Right cardiac atrium (tissue), 5 donors: ENCODE data around the gene ZNF511. TPM values are rescaled to one million over a fixed set of nuclear protein-coding genes. Genes with fewer than 3 reads are reported as not detected.

Experiments
- ATAC-seq, 2 donors: fragments of 200-7000 bp; cut with Tn5 transposase; one replicate each; pipeline versions ENCODE4 v1.8.0 to v1.9.1; 2020; ENCODE audit warnings: moderate library complexity in 2 of 2, mild to moderate bottlenecking in 1 of 2
- DNase-seq, 3 donors: peaks; one replicate each; pipeline ENCODE4 v3.0.0-alpha.2; 2020
- H3K27ac ChIP-seq: one replicate; pipeline ENCODE4 v1.5.1; 2013; ENCODE audit warnings: mild to moderate bottlenecking, low read length, control low read depth, moderate library complexity
- H3K27me3 ChIP-seq: one replicate; pipeline ENCODE4 v1.6.1; 2013; ENCODE audit not compliant: control insufficient read depth, insufficient read depth
- H3K4me1 ChIP-seq: one replicate; pipeline ENCODE4 v1.6.1; 2013; ENCODE audit warnings: low read length; ENCODE audit not compliant: control insufficient read depth, insufficient read depth
- H3K4me3 ChIP-seq: one replicate; pipeline ENCODE4 v1.5.1; 2013; ENCODE audit warnings: low read length, control low read depth
- H3K9me3 ChIP-seq: one replicate; pipeline ENCODE4 v1.6.1; 2013; ENCODE audit warnings: low read length; ENCODE audit not compliant: control insufficient read depth
- WGBS: extraction: QIAGEN DNeasy Blood & Tissue Kit; methylation state at CpG from one replicate; pipeline ENCODE4 v1.1.7; 2013; 5-methylcytosine and 5-hydroxymethylcytosine counted together
- intact Hi-C, 4 donors: fragments of 100-400 bp; cut with DNase I; formaldehyde crosslinking; loops; one replicate each; pipeline versions ENCODE4 v1.11.0 to v1.14.0; 2022 to 2023
- polyA plus RNA-seq: library from polyadenylated mRNA; stranded (reverse); fragments of 200-250 nt; gene quantifications from one replicate; pipeline ENCODE4 v1.2.3, GENCODE V29; 2013
- total RNA-seq, 4 donors: library from RNA; stranded (reverse); fragmentation: NEBNext Ultra II Directional; extraction: Animal tissue kit (Norgen Biotek cat#: 25700); gene quantifications; one replicate each; pipeline ENCODE4 v1.2.1, GENCODE V29; 2021
- donor health status: healthy with polysubstance abuse.
- donor health status: DM: no; HTN: yes; CAD: no.
- donor health status: DM: no; HTN: no; CAD: no.
- donor health status: DM: no; HTN: yes; CAD: no; lungs with severe emphysema.
- donor health status: DM: yes; HTN: yes; CAD: no.

Gene ZNF511
- total and polyA plus RNA-seq, 5 donors = 40.2 to 60.8 (median 50.8) TPM

- intact Hi-C loops = no loop called here
- Histone ChIP-seq H3K27me3 (no peaks in the 10 kb centered on the region), H3K4me3 (no peak overlapping the region), H3K27ac (no peak overlapping the region), H3K4me1 (no peaks in the 10 kb centered on the region), H3K9me3 (no peaks in the 10 kb centered on the region)
- no peak for DNase-seq
- WGBS = 95% methylated on average over 15 of the region's 15 CpGs
- ATAC-seq = no peak
Observed at GRCh38 chr10:133281084-133281483, 27.6 kb upstream of the ZNF511 start.

GRCh38 chr10:133281628-133282372 is 26.9 kb upstream of the ZNF511 start:
- Histone ChIP-seq H3K27me3 (no peaks in the 10 kb centered on the region), H3K9me3 (no peaks in the 10 kb centered on the region), H3K4me1 (no peaks in the 10 kb centered on the region), H3K4me3 (no peak overlapping the region), H3K27ac (no peak overlapping the region)
- no peak for ATAC-seq
- DNase-seq = peak in 1 of 3 donors; percentile 40
- intact Hi-C loops = no loop called here
- 92% methylated on average over 38 of the region's 38 CpGs for WGBS

- no peak overlapping the region for H3K4me3 ChIP-seq
- ATAC-seq = no peak
- no peaks in the 10 kb centered on the region for H3K4me1 ChIP-seq
- H3K27ac ChIP-seq = no peak overlapping the region
- WGBS = 92% methylated on average over 24 of the region's 24 CpGs
- peak in 1 of 3 donors; percentile 35 for DNase-seq
- no peaks in the 10 kb centered on the region for H3K9me3 ChIP-seq
- no peaks in the 10 kb centered on the region for H3K27me3 ChIP-seq
- intact Hi-C loops = no loop called here
Observed at GRCh38 chr10:133282846-133283390, 25.8 kb upstream of the ZNF511 start.

GRCh38 chr10:133283931-133284330 is 24.8 kb upstream of the ZNF511 start:
- Histone ChIP-seq H3K4me3 (no peak overlapping the region), H3K27ac (no peak overlapping the region), H3K4me1 (no peaks in the 10 kb centered on the region), H3K27me3 (no peaks in the 10 kb centered on the region), H3K9me3 (no peaks in the 10 kb centered on the region)
- ATAC-seq = no peak
- WGBS = 95% methylated on average over 24 of the region's 24 CpGs
- peak in 1 of 3 donors; percentile 50 for DNase-seq
- intact Hi-C loops = no loop called here

- DNase-seq (peak in 1 of 3 donors; percentile 56), ATAC-seq (no peak)
- 95% methylated on average over 36 of the region's 36 CpGs for WGBS
- H3K9me3 ChIP-seq = no peaks in the 10 kb centered on the region
- H3K4me3 ChIP-seq = no peak overlapping the region
- H3K27ac ChIP-seq = no peak overlapping the region
- intact Hi-C loops = no loop called here
- no peaks in the 10 kb centered on the region for H3K4me1 ChIP-seq
- H3K27me3 ChIP-seq = no peaks in the 10 kb centered on the region
Observed at GRCh38 chr10:133285217-133285616, 23.5 kb upstream of the ZNF511 start.

GRCh38 chr10:133286366-133286765 is 22.3 kb upstream of the ZNF511 start:
- Histone ChIP-seq H3K9me3 (no peaks in the 10 kb centered on the region), H3K27me3 (no peaks in the 10 kb centered on the region), H3K4me1 (no peaks in the 10 kb centered on the region), H3K4me3 (no peak overlapping the region), H3K27ac (no peak overlapping the region)
- 94% methylated on average over 18 of the region's 18 CpGs for WGBS
- ATAC-seq (no peak), DNase-seq (peak in 2 of 3 donors; percentile 43 to 47)
- intact Hi-C loops = no loop called here

GRCh38 chr10:133287832-133288500 is 20.7 kb upstream of the ZNF511 start:
- Histone ChIP-seq H3K4me1 (no peaks in the 10 kb centered on the region), H3K27ac (no peak overlapping the region), H3K9me3 (no peaks in the 10 kb centered on the region), H3K4me3 (no peak overlapping the region), H3K27me3 (no peaks in the 10 kb centered on the region)
- intact Hi-C loops = no loop called here
- WGBS = 95% methylated on average over 46 of the region's 46 CpGs
- peak in 2 of 3 donors; percentile 48 to 51 for DNase-seq
- ATAC-seq = no peak

- ATAC-seq (no peak), DNase-seq (no peak)
- H3K9me3 ChIP-seq = no peaks in the 10 kb centered on the region
- intact Hi-C loops = no loop called here
- H3K27ac ChIP-seq = no peak overlapping the region
- no peaks in the 10 kb centered on the region for H3K4me1 ChIP-seq
- H3K4me3 ChIP-seq = no peak overlapping the region
- H3K27me3 ChIP-seq = no peaks in the 10 kb centered on the region
- 96% methylated on average over 24 of the region's 24 CpGs for WGBS
Observed at GRCh38 chr10:133289761-133290160, 19.0 kb upstream of the ZNF511 start.

- WGBS = 93% methylated on average over 38 of the region's 38 CpGs
- Histone ChIP-seq H3K9me3 (no peaks in the 10 kb centered on the region), H3K4me1 (no peaks in the 10 kb centered on the region), H3K27ac (no peak overlapping the region), H3K27me3 (no peaks in the 10 kb centered on the region), H3K4me3 (no peak overlapping the region)
- ATAC-seq (peak; percentile 6 to 34), DNase-seq (peak in 2 of 3 donors; percentile 40 to 44)
- intact Hi-C loops = no loop called here
Observed at GRCh38 chr10:133292919-133293809, 15.6 kb upstream of the ZNF511 start.

- H3K9me3 ChIP-seq = no peaks in the 10 kb centered on the region
- no peaks in the 10 kb centered on the region for H3K4me1 ChIP-seq
- 92% methylated on average over 10 of the region's 10 CpGs for WGBS
- DNase-seq = no peak
- no peak for ATAC-seq
- intact Hi-C loops = no loop called here
- no peak overlapping the region for H3K27ac ChIP-seq
- H3K4me3 ChIP-seq = no peak overlapping the region
- H3K27me3 ChIP-seq = no peaks in the 10 kb centered on the region
Observed at GRCh38 chr10:133293810-133294119, 14.9 kb upstream of the ZNF511 start.

- DNase-seq (peak in 2 of 3 donors; percentile 39 to 47), ATAC-seq (peak in 1 of 2 donors; percentile 54)
- H3K9me3 ChIP-seq = no peaks in the 10 kb centered on the region
- no peak overlapping the region for H3K27ac ChIP-seq
- intact Hi-C loops = no loop called here
- no peaks in the 10 kb centered on the region for H3K27me3 ChIP-seq
- H3K4me1 ChIP-seq = no peaks in the 10 kb centered on the region
- H3K4me3 ChIP-seq = no peak overlapping the region
- WGBS = 83% methylated on average over 15 of the region's 15 CpGs
Observed at GRCh38 chr10:133294189-133294588, 14.5 kb upstream of the ZNF511 start.
